SJSA1 (cell line): ENCODE data around the gene TSHZ3. TPM values are rescaled to one million over a fixed set of nuclear protein-coding genes. Genes with fewer than 3 reads are reported as not detected.

ENCODE experiments used
- DNase-seq, 2 experiments: peaks; one replicate each; pipeline ENCODE4 v3.0.0-alpha.2; 2015 to 2020; ENCODE audit warnings: low spot score in 2 of 2, low read depth in 1 of 2
- H3K27ac ChIP-seq: fragments of 250-450 bp; sonication (Bioruptor Pico); 2 replicates; pipeline ENCODE4 v1.5.1; 2020; ENCODE audit warnings: mild to moderate bottlenecking, moderate library complexity
- H3K27me3 ChIP-seq: fragments of 250-450 bp; sonication (Bioruptor Pico); replicated peaks from 2 replicates; pipeline ENCODE4 v1.5.1; 2020; ENCODE audit warnings: mild to moderate bottlenecking, moderate library complexity
- H3K36me3 ChIP-seq: fragments of 250-450 bp; sonication (Bioruptor Pico); 2 replicates; pipeline ENCODE4 v1.5.1; 2020; ENCODE audit warnings: mild to moderate bottlenecking
- H3K4me1 ChIP-seq: fragments of 250-450 bp; sonication (Bioruptor Pico); replicated peaks from 2 replicates; pipeline ENCODE4 v1.6.1; 2021; ENCODE audit warnings: mild to moderate bottlenecking
- H3K4me3 ChIP-seq: fragments of 250-450 bp; sonication (Bioruptor Pico); 2 replicates; pipeline ENCODE4 v1.5.1; 2020; ENCODE audit warnings: mild to moderate bottlenecking
- H3K9me3 ChIP-seq: fragments of 250-450 bp; sonication (Bioruptor Pico); replicated peaks from 2 replicates; pipeline ENCODE4 v1.5.1; 2020; ENCODE audit warnings: mild to moderate bottlenecking
- total RNA-seq: library from RNA; depleted of rRNA; stranded (reverse); fragments of >200 nt; shearing (Covaris generic); gene quantifications from 2 replicates; pipeline ENCODE4 v1.2.3, GENCODE V29; 2014

TSHZ3 gene
- total RNA-seq, 1 experiment from 2014 or later, result 8.3 TPM

DNA sequence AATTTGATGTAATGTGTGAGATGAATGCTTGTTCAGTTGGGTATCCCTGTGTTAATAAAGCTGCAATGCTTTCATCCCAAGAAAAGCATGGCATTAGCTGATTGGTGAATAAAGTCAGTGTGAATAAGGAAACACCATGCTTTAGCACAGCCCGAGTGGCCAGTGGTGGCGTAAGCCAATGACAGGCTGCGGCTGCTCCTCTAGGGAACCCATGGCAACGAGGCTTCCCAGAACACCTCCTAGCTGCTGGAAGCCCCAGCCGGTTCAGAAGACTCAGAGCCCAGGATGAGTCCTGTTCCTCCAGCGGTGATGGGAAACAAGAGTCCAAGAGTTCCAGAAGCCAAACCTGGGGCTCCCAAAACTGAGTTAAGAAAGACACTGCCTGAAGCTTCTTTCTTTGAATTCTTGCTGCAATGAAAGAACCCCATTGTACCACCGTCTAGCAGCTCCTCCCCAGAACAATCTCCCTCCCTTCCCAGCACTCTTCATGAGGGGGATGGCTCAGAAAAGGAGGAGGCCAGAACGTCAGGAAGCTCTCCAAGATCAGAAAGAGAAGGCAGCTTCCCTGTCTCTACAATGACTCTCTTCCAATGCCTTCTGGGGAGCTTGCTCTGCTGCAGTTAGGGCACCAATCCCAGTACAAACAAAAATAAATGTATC lies 58.2 kb downstream of the TSHZ3 start:
- H3K4me1 ChIP-seq, result peaks cover 17% of the 10 kb centered on the region
- no peaks in the 10 kb centered on the region for H3K9me3 ChIP-seq
- peak in 1 of 2 experiments; percentile 43 for DNase-seq
- H3K4me3 ChIP-seq, result no peak overlapping the region
- no peak overlapping the region for H3K27ac ChIP-seq
- H3K36me3 ChIP-seq, result 0 out of 2 replicates have a peak, but pooled peaks cover 8% of the 10 kb centered on the region
- H3K27me3 ChIP-seq, result no peaks in the 10 kb centered on the region

- Histone ChIP-seq H3K27me3 (no peaks in the 10 kb centered on the region), H3K9me3 (no peaks in the 10 kb centered on the region), H3K4me3 (no peak overlapping the region), H3K4me1 (peaks cover 24% of the 10 kb centered on the region), H3K27ac (no peak overlapping the region), H3K36me3 (0 out of 2 replicates have a peak, but pooled peaks cover 5% of the 10 kb centered on the region)
- no peak for DNase-seq
These were observed 59.3 kb downstream of the TSHZ3 start for GRCh38 chr19:31289976-31290375.

GRCh38 chr19:31289381-31289880 lies 59.8 kb downstream of the TSHZ3 start:
- Histone ChIP-seq H3K4me3 (no peak overlapping the region), H3K36me3 (0 out of 2 replicates have a peak, but pooled peaks cover 8% of the 10 kb centered on the region), H3K4me1 (peaks cover 24% of the 10 kb centered on the region), H3K9me3 (no peaks in the 10 kb centered on the region), H3K27ac (no peak overlapping the region), H3K27me3 (no peaks in the 10 kb centered on the region)
- no peak for DNase-seq

DNA sequence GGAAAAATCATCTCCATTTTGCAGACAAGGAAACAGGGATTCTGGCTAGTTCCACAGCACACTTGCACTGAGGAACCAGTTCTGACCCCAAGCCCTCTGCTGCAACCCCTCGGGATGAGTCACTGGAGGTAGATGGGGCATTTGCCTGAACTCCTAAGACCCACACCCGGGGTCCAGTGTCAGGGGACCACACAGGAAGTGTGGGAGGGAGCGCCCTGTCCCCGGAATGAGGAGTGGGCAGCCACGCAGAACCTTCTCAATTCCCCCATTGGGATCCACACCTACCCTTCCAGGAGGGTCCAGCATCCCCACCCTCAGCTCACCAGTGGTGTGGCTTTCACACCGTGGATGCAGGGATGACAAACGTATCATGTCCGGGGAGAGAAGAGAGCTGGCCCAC lies 62.7 kb downstream of the TSHZ3 start:
- Histone ChIP-seq H3K9me3 (no peaks in the 10 kb centered on the region), H3K4me1 (peaks cover 22% of the 10 kb centered on the region), H3K27me3 (no peaks in the 10 kb centered on the region), H3K4me3 (no peak overlapping the region), H3K27ac (no peak overlapping the region), H3K36me3 (0 out of 2 replicates have a peak, but pooled peaks cover 8% of the 10 kb centered on the region)
- DNase-seq, result no peak

DNA sequence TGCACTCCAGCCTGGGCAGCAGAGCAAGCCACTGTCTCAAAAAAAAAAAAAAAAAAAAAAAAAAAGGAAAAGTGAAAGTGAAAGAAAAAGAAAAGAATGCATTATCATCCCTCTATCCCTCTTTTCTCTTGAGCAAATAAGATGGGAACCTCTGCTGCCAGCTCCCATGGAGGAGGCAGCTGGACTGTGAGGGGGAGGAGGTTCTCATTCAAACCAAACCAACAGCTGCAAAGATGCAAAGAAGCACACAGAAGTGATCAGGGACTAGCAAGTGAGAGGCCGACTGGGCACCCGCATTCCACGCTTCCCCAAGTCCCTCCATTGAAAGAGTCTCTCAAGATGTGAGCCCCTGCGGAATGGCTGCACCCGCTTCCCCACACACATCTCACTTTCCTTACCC lies 63.5 kb downstream of the TSHZ3 start:
- peak in 1 of 2 experiments; percentile 37 for DNase-seq
- H3K9me3 ChIP-seq, result no peaks in the 10 kb centered on the region
- peak overlapping the region; percentile 21; the same call in 1 of the 2 replicates for H3K27ac ChIP-seq
- no peak overlapping the region for H3K4me3 ChIP-seq
- H3K4me1 ChIP-seq, result peaks cover 14% of the 10 kb centered on the region
- H3K27me3 ChIP-seq, result no peaks in the 10 kb centered on the region
- H3K36me3 ChIP-seq, result 0 out of 2 replicates have a peak, but pooled peaks cover 8% of the 10 kb centered on the region

DNA sequence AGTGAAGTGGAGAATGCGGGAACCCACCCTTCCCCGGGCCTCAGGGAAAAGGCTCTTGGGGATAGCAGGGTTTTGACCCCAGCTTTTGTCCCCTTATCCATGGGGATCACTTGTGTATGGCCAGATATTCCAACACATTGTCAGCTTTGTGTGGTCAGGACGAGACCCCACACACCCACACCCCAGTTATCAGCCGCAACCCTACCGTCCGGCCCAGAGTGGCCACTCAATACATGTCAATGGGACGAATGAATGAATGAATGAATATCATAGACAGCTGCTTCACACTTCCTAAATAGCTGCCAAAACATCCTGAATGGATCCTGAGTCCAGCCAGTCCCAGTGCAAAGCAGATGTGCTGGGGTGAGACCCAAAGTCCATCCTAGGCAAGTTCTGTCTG lies 64.6 kb downstream of the TSHZ3 start:
- DNase-seq, result no peak
- Histone ChIP-seq H3K4me1 (peaks cover 12% of the 10 kb centered on the region), H3K36me3 (peaks cover 8% of the 10 kb centered on the region; the same call in 1 of the 2 replicates), H3K27me3 (no peaks in the 10 kb centered on the region), H3K27ac (no peak overlapping the region), H3K4me3 (no peak overlapping the region), H3K9me3 (no peaks in the 10 kb centered on the region)

DNA sequence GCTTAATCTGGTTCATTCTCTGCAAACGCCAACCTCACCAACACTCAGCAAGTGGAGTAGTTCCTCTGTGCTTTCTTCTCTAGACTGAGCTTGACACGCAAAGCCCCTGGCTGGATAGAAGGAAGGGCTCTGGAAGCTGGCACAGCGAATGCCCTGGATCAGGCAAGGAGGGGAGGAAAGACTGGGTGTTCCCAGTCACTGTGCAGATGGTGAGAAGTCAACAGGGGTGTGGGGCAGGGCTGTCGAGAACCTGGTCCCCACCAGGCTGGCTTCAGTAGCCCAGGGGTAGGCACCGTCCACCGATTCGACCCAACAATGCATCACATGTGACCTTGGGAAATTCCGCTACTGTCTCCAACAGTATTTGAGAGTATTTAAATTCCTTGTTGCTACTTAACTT lies 65.5 kb downstream of the TSHZ3 start:
- peaks cover 17% of the 10 kb centered on the region for H3K36me3 ChIP-seq
- no peak overlapping the region for H3K4me3 ChIP-seq
- no peak overlapping the region for H3K27ac ChIP-seq
- no peaks in the 10 kb centered on the region for H3K27me3 ChIP-seq
- no peak for DNase-seq
- no peaks in the 10 kb centered on the region for H3K9me3 ChIP-seq
- H3K4me1 ChIP-seq, result peaks cover 12% of the 10 kb centered on the region

GRCh38 chr19:31282346-31282745 lies 66.9 kb downstream of the TSHZ3 start:
- no peak for DNase-seq
- H3K4me1 ChIP-seq, result peaks cover 12% of the 10 kb centered on the region
- H3K4me3 ChIP-seq, result no peak overlapping the region
- no peaks in the 10 kb centered on the region for H3K9me3 ChIP-seq
- H3K27me3 ChIP-seq, result no peaks in the 10 kb centered on the region
- H3K27ac ChIP-seq, result no peak overlapping the region
- peaks cover 27% of the 10 kb centered on the region for H3K36me3 ChIP-seq

DNA sequence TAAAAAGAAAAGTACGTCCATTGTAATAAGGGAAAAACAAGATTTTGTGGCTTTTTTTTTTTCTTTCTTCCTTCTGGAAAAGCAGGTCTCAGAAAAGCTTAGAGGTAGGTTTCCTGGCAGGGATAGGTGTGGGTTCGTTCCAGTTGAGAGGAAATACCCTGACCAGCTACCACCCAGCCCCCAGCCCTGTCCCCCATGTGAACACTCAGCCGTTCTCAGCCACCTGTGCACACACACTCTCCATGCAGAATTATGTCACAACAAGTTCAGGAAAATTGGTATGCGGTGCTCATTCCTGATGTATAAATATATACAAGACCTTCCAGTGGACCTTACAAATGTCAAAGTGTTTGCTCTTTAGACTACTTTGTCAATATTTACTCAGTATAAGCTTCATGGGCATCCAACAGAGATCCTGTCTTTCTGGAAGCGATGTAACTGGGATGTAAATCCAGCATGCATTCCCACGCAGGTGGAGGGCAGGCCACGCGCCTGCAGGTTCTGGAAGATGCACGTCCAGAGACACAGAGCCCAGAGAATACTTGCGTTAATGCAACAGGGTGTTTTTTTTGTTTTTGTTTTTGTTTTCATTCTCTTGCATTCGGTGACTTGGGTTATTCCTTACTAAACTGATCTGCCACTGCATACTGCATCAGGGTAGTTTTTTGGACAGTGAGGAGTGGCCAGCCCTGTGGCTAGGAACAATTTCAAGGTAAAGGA lies 68.8 kb downstream of the TSHZ3 start:
- Histone ChIP-seq H3K27me3 (no peaks in the 10 kb centered on the region), H3K9me3 (no peaks in the 10 kb centered on the region), H3K27ac (no peak overlapping the region), H3K4me3 (no peak overlapping the region), H3K4me1 (peaks cover 1% of the 10 kb centered on the region; the same call in 1 of the 2 replicates), H3K36me3 (peaks cover 43% of the 10 kb centered on the region)
- no peak for DNase-seq

GRCh38 chr19:31279436-31279765 lies 69.8 kb downstream of the TSHZ3 start:
- Histone ChIP-seq H3K4me3 (no peak overlapping the region), H3K27ac (no peak overlapping the region), H3K4me1 (no peaks in the 10 kb centered on the region), H3K9me3 (no peaks in the 10 kb centered on the region), H3K27me3 (no peaks in the 10 kb centered on the region), H3K36me3 (peaks cover 45% of the 10 kb centered on the region)
- no peak for DNase-seq

- peaks cover 45% of the 10 kb centered on the region for H3K36me3 ChIP-seq
- no peaks in the 10 kb centered on the region for H3K27me3 ChIP-seq
- no peak overlapping the region for H3K4me3 ChIP-seq
- no peak overlapping the region for H3K27ac ChIP-seq
- H3K4me1 ChIP-seq, result no peaks in the 10 kb centered on the region
- no peak for DNase-seq
- H3K9me3 ChIP-seq, result no peaks in the 10 kb centered on the region
These were observed 70.4 kb downstream of the TSHZ3 start for GRCh38 chr19:31278555-31279435.

- H3K36me3 ChIP-seq, result peaks cover 50% of the 10 kb centered on the region
- H3K9me3 ChIP-seq, result no peaks in the 10 kb centered on the region
- DNase-seq, result no peak
- H3K4me1 ChIP-seq, result no peaks in the 10 kb centered on the region
- no peaks in the 10 kb centered on the region for H3K27me3 ChIP-seq
- H3K27ac ChIP-seq, result no peak overlapping the region
- no peak overlapping the region for H3K4me3 ChIP-seq
These were observed 71.7 kb downstream of the TSHZ3 start for GRCh38 chr19:31277516-31277915.

DNA sequence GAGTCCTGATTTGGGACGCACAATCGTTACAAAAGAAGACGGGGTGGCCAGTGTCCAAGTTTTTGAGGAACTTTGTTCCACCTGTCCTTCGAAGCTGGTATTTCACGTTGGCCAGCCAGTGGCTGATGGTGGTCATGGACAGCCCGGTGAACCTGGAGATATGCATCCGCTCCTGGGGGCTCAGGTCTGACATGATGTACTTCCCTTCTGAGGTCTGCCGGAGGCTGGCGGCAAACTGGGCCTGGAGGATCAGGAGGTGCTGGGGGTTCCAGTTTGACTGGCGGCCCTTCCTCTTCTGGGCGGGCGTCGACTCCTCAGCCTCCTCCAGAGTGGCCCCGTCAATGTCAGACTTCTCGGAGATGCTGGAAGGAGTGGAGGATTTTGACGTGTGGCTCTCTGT lies 72.4 kb downstream of the TSHZ3 start:
- Histone ChIP-seq H3K27me3 (no peaks in the 10 kb centered on the region), H3K4me3 (no peak overlapping the region), H3K9me3 (no peaks in the 10 kb centered on the region), H3K4me1 (no peaks in the 10 kb centered on the region), H3K27ac (no peak overlapping the region), H3K36me3 (peaks cover 50% of the 10 kb centered on the region)
- DNase-seq, result no peak

- Histone ChIP-seq H3K4me3 (no peak overlapping the region), H3K36me3 (peaks cover 50% of the 10 kb centered on the region), H3K4me1 (no peaks in the 10 kb centered on the region), H3K27me3 (no peaks in the 10 kb centered on the region), H3K27ac (no peak overlapping the region), H3K9me3 (no peaks in the 10 kb centered on the region)
- DNase-seq, result no peak
These were observed 74.2 kb downstream of the TSHZ3 start for GRCh38 chr19:31275068-31275334.
